Activated T-cell treated with anti-CD3 and anti-CD28 coated beads, Interleukin-2, amount 50 U/mL, for 24 hours (primary cell): ENCODE data around the gene UBTD1.

Experiments used
- DNase-seq: peaks from one replicate; pipeline ENCODE4 v3.0.0-alpha.2; 2020
- H3K27ac Mint-ChIP-seq: 2 replicates; pipeline ENCODE4 v1.8.0; 2020; ENCODE audit warnings: mild to moderate bottlenecking, mixed read lengths
- H3K27me3 Mint-ChIP-seq: 2 replicates; pipeline ENCODE4 v1.8.0; 2020; ENCODE audit warnings: mixed read lengths
- H3K36me3 Mint-ChIP-seq: 2 replicates; pipeline ENCODE4 v1.8.0; 2020; ENCODE audit warnings: low read depth, mixed read lengths
- H3K4me1 Mint-ChIP-seq: 2 replicates; pipeline ENCODE4 v1.8.0; 2020; ENCODE audit warnings: low read depth, mixed read lengths
- H3K4me3 Mint-ChIP-seq: 2 replicates; pipeline ENCODE4 v1.8.0; 2020; ENCODE audit warnings: mild to moderate bottlenecking, moderate library complexity, mixed read lengths
- H3K9me3 Mint-ChIP-seq: 2 replicates; pipeline ENCODE4 v1.8.0; 2020; ENCODE audit warnings: mixed read lengths

The UBTD1 gene

DNA sequence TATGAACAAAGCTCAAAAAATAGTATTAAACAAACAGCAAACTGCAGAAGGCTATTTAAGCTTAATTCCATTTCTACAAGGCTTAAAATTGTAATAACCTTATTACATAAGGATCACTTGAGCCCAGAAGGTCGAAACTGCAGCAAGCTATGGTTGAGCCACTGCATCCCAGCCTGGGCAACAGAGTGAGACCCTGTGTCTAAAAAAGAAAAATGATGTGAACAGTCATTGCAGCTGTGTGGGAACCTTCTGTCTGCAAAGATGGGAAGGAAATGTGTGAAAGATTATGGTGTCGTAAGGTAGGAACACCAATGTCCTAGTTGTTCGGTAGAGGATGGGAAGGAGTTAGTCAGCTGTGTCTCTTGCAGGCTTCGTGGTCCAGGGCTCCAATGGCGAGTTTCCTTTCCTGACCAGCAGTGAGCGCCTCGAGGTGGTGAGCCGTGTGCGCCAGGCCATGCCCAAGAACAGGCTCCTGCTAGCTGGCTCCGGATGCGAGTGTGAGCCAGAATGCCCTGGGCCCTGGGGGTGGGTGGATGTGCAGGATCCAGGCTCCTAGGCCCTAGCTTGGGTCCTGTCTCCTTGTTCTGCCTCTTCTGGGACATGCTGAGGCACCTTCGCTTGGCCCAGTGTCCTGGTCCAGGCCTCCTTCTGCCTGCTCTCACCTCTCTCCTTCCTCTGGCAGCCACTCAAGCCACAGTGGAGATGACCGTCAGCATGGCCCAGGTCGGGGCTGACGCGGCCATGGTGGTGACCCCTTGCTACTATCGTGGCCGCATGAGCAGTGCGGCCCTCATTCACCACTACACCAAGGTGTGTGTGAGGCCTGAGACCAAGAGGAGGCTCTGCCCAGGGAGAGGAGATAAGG, 99.9 kb downstream of the UBTD1 start:
- Mint-ChIP-seq H3K27ac (no peak overlapping the region), H3K4me1 (peaks cover 3% of the 10 kb centered on the region), H3K27me3 (no peaks in the 10 kb centered on the region), H3K36me3 (no peaks in the 10 kb centered on the region), H3K9me3 (no peaks in the 10 kb centered on the region), H3K4me3 (no peak overlapping the region)
- no peak for DNase-seq

DNA sequence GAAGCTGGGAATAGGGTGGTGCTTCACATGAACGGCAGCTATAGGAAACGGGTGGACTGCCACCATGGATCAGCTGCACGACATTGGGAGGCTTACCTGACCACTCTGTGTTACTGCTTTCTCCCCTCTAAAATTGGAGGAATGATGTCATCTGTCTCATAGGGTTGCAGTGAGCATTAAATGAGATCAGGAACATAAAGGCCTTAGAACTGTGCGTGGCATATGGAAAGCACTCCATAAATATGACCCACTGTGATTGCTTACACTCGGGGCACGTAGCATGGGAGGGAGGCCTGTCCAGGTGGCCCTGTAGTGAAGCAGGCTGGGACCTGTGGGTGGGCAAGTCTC, 100.5 kb downstream of the UBTD1 start:
- Mint-ChIP-seq H3K4me1 (peaks cover 3% of the 10 kb centered on the region), H3K27ac (no peak overlapping the region), H3K36me3 (no peaks in the 10 kb centered on the region), H3K27me3 (no peaks in the 10 kb centered on the region), H3K4me3 (no peak overlapping the region), H3K9me3 (no peaks in the 10 kb centered on the region)
- DNase-seq, result no peak

DNA sequence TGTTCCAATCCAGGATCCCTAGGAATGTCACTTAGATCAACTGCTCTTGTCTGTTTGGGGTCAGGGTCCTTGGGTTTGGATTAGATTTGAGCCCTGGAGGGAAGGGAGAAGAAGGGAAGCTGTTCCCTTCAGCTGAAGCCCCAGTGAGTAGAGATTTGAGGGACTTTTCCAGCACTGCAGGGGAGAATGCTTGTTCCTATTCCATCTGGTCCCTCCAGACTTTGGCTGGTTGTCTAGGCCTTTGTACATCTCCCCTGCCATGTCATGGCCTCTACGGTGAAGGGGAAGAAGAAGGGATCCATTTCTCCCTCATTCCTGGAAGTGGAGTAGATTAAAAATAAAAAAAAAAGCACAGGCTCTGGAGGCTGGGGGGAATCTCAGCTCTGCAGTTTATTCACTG, 101.9 kb downstream of the UBTD1 start:
- Mint-ChIP-seq H3K27ac (no peak overlapping the region), H3K36me3 (no peaks in the 10 kb centered on the region), H3K27me3 (no peaks in the 10 kb centered on the region), H3K9me3 (no peaks in the 10 kb centered on the region), H3K4me3 (no peak overlapping the region), H3K4me1 (peaks cover 3% of the 10 kb centered on the region)
- DNase-seq, result no peak

GRCh38 chr10:97601268-97602215, 102.8 kb downstream of the UBTD1 start:
- Mint-ChIP-seq H3K36me3 (no peaks in the 10 kb centered on the region), H3K4me1 (peaks cover 3% of the 10 kb centered on the region), H3K9me3 (no peaks in the 10 kb centered on the region), H3K27ac (no peak overlapping the region), H3K4me3 (no peak overlapping the region), H3K27me3 (no peaks in the 10 kb centered on the region)
- DNase-seq, result no peak

DNA sequence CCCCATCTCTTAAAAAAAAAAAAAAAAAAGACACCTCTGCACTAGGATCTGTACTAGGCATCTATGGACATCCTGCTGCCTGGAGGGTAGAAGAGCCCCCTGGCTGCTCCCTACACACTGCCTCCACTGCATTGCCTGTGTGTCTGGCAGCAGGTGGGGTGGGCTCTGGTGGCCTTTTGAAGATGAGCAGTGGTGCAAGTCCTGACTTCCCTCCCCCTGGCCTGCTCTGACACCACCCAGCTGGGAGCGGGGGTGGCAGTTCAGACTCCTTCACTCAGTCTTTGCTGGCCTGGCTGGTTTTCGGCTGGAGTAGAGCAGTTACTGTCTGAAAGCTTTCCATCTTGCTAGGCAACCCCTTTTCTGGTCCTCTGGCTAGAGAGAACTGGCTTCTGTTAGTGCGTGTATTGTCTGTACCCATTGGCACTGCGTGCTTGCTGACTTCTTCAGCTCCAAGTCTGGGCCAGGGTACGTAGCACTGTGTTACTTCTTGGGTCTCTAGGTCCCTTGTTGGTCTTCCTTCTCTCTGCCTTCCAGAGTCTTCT, 108.4 kb downstream of the UBTD1 start:
- Mint-ChIP-seq H3K4me3 (no peak overlapping the region), H3K27ac (no peak overlapping the region), H3K27me3 (no peaks in the 10 kb centered on the region), H3K36me3 (no peaks in the 10 kb centered on the region), H3K9me3 (no peaks in the 10 kb centered on the region), H3K4me1 (no peaks in the 10 kb centered on the region)
- DNase-seq, result no peak

- H3K27ac Mint-ChIP-seq, result no peak overlapping the region
- DNase-seq, result no peak
- no peaks in the 10 kb centered on the region for H3K9me3 Mint-ChIP-seq
- H3K4me3 Mint-ChIP-seq, result no peak overlapping the region
- H3K27me3 Mint-ChIP-seq, result no peaks in the 10 kb centered on the region
- H3K4me1 Mint-ChIP-seq, result no peaks in the 10 kb centered on the region
- H3K36me3 Mint-ChIP-seq, result no peaks in the 10 kb centered on the region
Measured at GRCh38 chr10:97608991-97609561, 110.4 kb downstream of the UBTD1 start.

GRCh38 chr10:97611473-97611872, 112.7 kb downstream of the UBTD1 start:
- Mint-ChIP-seq H3K4me1 (no peaks in the 10 kb centered on the region), H3K9me3 (no peaks in the 10 kb centered on the region), H3K36me3 (no peaks in the 10 kb centered on the region), H3K27ac (no peak overlapping the region), H3K4me3 (no peak overlapping the region), H3K27me3 (no peaks in the 10 kb centered on the region)
- no peak for DNase-seq

- DNase-seq, result no peak
- H3K4me3 Mint-ChIP-seq, result no peak overlapping the region
- H3K4me1 Mint-ChIP-seq, result no peaks in the 10 kb centered on the region
- H3K36me3 Mint-ChIP-seq, result no peaks in the 10 kb centered on the region
- H3K27ac Mint-ChIP-seq, result no peak overlapping the region
- H3K27me3 Mint-ChIP-seq, result no peaks in the 10 kb centered on the region
- no peaks in the 10 kb centered on the region for H3K9me3 Mint-ChIP-seq
Measured at GRCh38 chr10:97612386-97612785, 113.7 kb downstream of the UBTD1 start.

DNA sequence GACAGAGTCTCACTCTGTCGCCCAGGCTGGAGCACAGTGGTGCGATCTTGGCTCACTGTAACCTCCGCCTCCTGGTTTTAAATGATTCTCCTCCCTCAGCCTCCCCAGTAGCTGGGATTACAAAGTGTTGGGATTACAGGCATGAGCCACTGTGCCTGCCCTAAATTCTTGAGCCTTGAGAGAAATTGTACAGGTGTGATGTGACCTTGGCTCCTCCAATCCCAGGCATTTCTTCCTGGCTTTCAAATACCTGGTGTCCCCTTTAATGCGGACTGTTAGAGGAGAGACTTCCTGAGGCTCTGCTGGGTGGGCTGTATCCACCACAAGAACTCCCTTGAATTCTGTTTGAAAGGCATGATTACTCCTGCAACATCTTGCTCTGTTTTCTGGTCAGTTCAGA, 119.6 kb downstream of the UBTD1 start:
- Mint-ChIP-seq H3K4me1 (no peaks in the 10 kb centered on the region), H3K4me3 (no peak overlapping the region), H3K9me3 (no peaks in the 10 kb centered on the region), H3K36me3 (no peaks in the 10 kb centered on the region), H3K27me3 (no peaks in the 10 kb centered on the region), H3K27ac (no peak overlapping the region)
- no peak for DNase-seq

GRCh38 chr10:97618733-97619132, 120.0 kb downstream of the UBTD1 start:
- H3K27me3 Mint-ChIP-seq, result no peaks in the 10 kb centered on the region
- no peaks in the 10 kb centered on the region for H3K9me3 Mint-ChIP-seq
- no peaks in the 10 kb centered on the region for H3K4me1 Mint-ChIP-seq
- no peak for DNase-seq
- H3K36me3 Mint-ChIP-seq, result no peaks in the 10 kb centered on the region
- no peak overlapping the region for H3K27ac Mint-ChIP-seq
- no peak overlapping the region for H3K4me3 Mint-ChIP-seq
